Measurements from ENCODE around the gene ERP27. TPM values are rescaled to one million over a fixed set of nuclear protein-coding genes. Genes with fewer than 3 reads are reported as not detected.
A peak's percentile ranks its signal among the peaks of the same experiment; 100 is the strongest.

ERP27 gene
- total and polyA plus RNA-seq, 2 experiments from 2014 or later: 48.0 to 53.7 TPM

DNA sequence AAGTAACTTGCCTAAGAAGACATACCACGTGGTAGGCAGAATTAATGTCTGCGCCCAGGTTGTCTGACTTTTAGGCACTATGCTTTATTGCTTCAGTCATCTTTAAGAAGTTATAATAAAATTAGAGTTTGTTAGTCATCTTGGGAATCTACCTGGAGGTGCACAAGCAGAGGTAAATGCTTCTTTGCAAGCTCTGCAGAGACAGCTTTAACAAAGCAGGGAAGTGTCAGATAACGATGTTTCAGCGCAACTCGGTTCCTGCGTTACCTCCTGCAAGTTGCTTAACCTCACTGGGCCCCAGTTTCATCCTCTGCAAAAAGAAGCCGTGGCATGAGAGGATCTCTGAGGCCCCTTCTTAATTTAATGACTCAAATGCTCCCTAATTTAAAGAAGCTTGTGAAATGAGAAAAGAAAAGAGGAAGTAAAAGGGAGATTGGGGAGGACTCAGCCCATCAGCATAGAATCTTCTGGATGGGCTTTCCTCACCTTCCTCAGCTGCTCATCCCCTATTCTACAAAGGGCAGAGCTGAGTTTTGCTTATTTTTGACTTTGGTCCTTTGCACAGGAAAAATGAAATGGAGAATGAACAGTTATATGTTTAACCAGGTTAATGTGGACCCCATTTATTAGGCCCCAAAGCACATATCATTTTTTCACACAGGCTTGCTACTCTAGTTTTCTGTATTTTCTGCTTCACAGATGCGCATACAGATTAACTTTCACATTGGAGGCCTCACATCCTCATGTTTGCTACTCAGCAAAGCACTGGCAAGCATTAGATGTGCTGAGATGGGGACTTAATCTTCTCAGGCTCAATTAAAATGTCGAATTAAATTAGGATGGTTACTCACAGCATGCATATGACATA is 17.9 kb upstream of the ERP27 start:
- 80% methylated on average over 9 of the region's 9 CpGs for WGBS (ENCODE audit: low lambda C conversion rate, missing lambda C conversion rate)
- H3K79me2 ChIP-seq: no peaks in the 10 kb centered on the region
- no peaks in the 10 kb centered on the region for H3K9me3 ChIP-seq (ENCODE audit: low read depth)
- H3K9me2 ChIP-seq (replicated peaks; ENCODE audit: insufficient read depth): no peaks in the 10 kb centered on the region
- TF ChIP-seq EZH2phosphoT487 (IDR thresholded peaks at IDR 0.05; ENCODE audit: low read depth, severe bottlenecking, unreplicated experiment): no peak
- no peaks in the 10 kb centered on the region for H3K27me3 ChIP-seq
- no peak overlapping the region for H2AFZ ChIP-seq
- no peak overlapping the region for H3K4me3 ChIP-seq
- no peak overlapping the region for H3K27ac ChIP-seq
- H3K4me2 ChIP-seq: no peak overlapping the region
- peaks cover 3% of the 10 kb centered on the region for H3K4me1 ChIP-seq (ENCODE audit: insufficient read depth)
- no peaks in the 10 kb centered on the region for H3K36me3 ChIP-seq (replicated peaks; ENCODE audit: insufficient read depth, low read depth)
- DNase-seq (ENCODE audit: low spot score): no peak
- no peaks in the 10 kb centered on the region for H4K20me1 ChIP-seq (ENCODE audit: insufficient read depth, poor library complexity, severe bottlenecking)

DNA sequence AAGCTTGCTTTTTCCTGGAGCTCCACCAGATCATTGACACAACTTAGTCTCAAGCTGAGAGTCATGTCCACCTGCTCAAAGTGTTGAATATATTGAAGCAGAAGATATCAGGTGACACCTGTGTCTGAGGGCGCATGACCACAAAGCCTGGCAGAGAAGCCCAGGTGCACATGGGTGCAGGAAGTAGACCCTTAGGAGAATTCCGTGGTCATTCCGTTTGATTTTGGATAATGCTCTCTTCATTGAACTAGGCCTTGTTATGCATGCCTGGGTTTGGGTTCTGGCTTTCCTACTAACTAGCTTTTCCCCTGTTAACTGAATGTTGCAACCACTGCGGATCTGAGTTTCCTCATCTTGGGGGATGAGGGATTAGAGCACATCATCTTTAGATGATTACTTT is 15.9 kb upstream of the ERP27 start:
- no peaks in the 10 kb centered on the region for H3K36me3 ChIP-seq (replicated peaks; ENCODE audit: insufficient read depth, low read depth)
- H3K4me2 ChIP-seq: no peak overlapping the region
- no peaks in the 10 kb centered on the region for H3K9me2 ChIP-seq (replicated peaks; ENCODE audit: insufficient read depth)
- H4K20me1 ChIP-seq (ENCODE audit: insufficient read depth, poor library complexity, severe bottlenecking): no peaks in the 10 kb centered on the region
- DNase-seq (ENCODE audit: low spot score): no peak
- H2AFZ ChIP-seq: no peak overlapping the region
- TF ChIP-seq EZH2 (IDR thresholded peaks at IDR 0.05; ENCODE audit: borderline replicate concordance) (no peak), EZH2phosphoT487 (IDR thresholded peaks at IDR 0.05; ENCODE audit: low read depth, severe bottlenecking, unreplicated experiment) (no peak)
- TF ChIP-seq, protein P1, sequence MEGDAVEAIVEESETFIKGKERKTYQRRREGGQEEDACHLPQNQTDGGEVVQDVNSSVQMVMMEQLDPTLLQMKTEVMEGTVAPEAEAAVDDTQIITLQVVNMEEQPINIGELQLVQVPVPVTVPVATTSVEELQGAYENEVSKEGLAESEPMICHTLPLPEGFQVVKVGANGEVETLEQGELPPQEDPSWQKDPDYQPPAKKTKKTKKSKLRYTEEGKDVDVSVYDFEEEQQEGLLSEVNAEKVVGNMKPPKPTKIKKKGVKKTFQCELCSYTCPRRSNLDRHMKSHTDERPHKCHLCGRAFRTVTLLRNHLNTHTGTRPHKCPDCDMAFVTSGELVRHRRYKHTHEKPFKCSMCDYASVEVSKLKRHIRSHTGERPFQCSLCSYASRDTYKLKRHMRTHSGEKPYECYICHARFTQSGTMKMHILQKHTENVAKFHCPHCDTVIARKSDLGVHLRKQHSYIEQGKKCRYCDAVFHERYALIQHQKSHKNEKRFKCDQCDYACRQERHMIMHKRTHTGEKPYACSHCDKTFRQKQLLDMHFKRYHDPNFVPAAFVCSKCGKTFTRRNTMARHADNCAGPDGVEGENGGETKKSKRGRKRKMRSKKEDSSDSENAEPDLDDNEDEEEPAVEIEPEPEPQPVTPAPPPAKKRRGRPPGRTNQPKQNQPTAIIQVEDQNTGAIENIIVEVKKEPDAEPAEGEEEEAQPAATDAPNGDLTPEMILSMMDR (IDR thresholded peaks at IDR 0.05; ENCODE audit: poor library complexity): no peak
- peaks cover 16% of the 10 kb centered on the region for H3K4me1 ChIP-seq (ENCODE audit: insufficient read depth)
- WGBS (ENCODE audit: low lambda C conversion rate, missing lambda C conversion rate): 92% methylated on average over 4 of the region's 4 CpGs
- no peaks in the 10 kb centered on the region for H3K27me3 ChIP-seq
- H3K4me3 ChIP-seq: no peak overlapping the region
- H3K27ac ChIP-seq: no peak overlapping the region
- H3K9me3 ChIP-seq (ENCODE audit: low read depth): no peaks in the 10 kb centered on the region
- H3K79me2 ChIP-seq: no peaks in the 10 kb centered on the region

DNA sequence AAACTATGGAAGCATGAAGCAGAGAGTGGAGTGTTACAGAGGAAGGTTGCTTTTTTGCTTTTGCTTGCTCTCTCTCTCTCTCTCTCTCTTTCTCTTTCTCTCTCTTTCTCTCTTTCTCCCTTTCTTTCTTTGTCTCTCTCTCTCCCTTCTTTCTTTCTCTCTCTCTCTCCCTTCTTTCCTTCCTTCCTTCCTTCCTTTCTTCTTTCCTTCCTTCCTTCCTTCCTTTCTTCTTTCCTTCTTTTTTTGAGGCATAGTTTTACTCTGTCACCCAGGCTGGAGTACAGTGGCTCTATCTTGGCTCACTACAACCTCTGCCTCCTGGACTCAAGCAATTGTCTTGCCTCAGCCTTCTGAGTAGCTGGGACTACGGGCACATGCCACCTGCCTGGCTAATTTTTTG is 15.4 kb upstream of the ERP27 start:
- Histone ChIP-seq H3K4me1 (ENCODE audit: insufficient read depth) (peaks cover 21% of the 10 kb centered on the region), H2AFZ (no peak overlapping the region), H3K4me3 (no peak overlapping the region), H3K27me3 (no peaks in the 10 kb centered on the region), H3K9me3 (ENCODE audit: low read depth) (no peaks in the 10 kb centered on the region), H4K20me1 (ENCODE audit: insufficient read depth, poor library complexity, severe bottlenecking) (no peaks in the 10 kb centered on the region), H3K79me2 (no peaks in the 10 kb centered on the region), H3K27ac (no peak overlapping the region), H3K36me3 (replicated peaks; ENCODE audit: insufficient read depth, low read depth) (no peaks in the 10 kb centered on the region), H3K4me2 (no peak overlapping the region), H3K9me2 (replicated peaks; ENCODE audit: insufficient read depth) (no peaks in the 10 kb centered on the region)
- TF ChIP-seq EZH2phosphoT487 (IDR thresholded peaks at IDR 0.05; ENCODE audit: low read depth, severe bottlenecking, unreplicated experiment) (no peak), EZH2 (IDR thresholded peaks at IDR 0.05; ENCODE audit: borderline replicate concordance) (no peak)
- TF ChIP-seq, protein P1 (IDR thresholded peaks at IDR 0.05; ENCODE audit: poor library complexity): no peak
- no peak for DNase-seq (ENCODE audit: low spot score)
- 94% methylated on average over 1 of the region's 1 CpG for WGBS (ENCODE audit: low lambda C conversion rate, missing lambda C conversion rate)

DNA sequence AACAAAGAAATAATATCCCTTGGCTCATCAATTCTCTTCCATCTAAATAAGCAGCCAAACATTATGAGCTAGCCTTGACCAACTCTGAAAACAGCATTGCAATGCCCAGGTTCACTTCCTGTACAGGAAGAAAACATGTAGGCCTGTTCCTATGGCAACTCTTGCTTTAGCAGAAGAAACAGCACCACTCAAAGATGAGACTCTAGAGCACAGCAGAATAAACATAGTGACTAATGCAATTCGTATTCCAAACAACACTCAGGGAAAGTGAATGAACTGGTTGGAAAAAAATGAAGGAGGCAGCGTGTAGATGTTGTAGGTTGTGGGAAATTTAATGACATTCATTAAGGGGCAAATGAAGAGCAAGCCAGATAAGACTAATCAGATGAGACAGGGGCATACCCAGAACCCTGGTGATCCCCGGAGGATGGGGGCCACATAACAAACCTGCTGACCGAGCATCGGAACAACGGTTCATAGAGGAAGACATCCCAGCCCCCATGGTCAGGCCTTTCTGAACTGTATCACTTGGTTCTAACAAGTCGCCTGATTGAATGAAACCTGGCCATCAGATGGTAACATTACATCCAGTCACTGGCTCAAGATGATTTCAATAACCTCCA is 14.1 kb upstream of the ERP27 start:
- Histone ChIP-seq H3K9me2 (replicated peaks; ENCODE audit: insufficient read depth) (no peaks in the 10 kb centered on the region), H3K4me3 (no peak overlapping the region), H2AFZ (no peak overlapping the region), H3K9me3 (ENCODE audit: low read depth) (no peaks in the 10 kb centered on the region), H3K27ac (peak overlapping the region; percentile 68), H3K27me3 (no peaks in the 10 kb centered on the region), H4K20me1 (ENCODE audit: insufficient read depth, poor library complexity, severe bottlenecking) (no peaks in the 10 kb centered on the region), H3K36me3 (replicated peaks; ENCODE audit: insufficient read depth, low read depth) (no peaks in the 10 kb centered on the region), H3K79me2 (no peaks in the 10 kb centered on the region), H3K4me1 (ENCODE audit: insufficient read depth) (peaks cover 33% of the 10 kb centered on the region), H3K4me2 (no peak overlapping the region)
- TF ChIP-seq EZH2 (IDR thresholded peaks at IDR 0.05; ENCODE audit: borderline replicate concordance): no peak
- no peak for TF ChIP-seq EZH2phosphoT487 (IDR thresholded peaks at IDR 0.05; ENCODE audit: low read depth, severe bottlenecking, unreplicated experiment)
- TF ChIP-seq, protein P1 (IDR thresholded peaks at IDR 0.05; ENCODE audit: poor library complexity): no peak
- peak; percentile 79 for DNase-seq (ENCODE audit: low spot score)
- 72% methylated on average over 7 of the region's 7 CpGs for WGBS (ENCODE audit: low lambda C conversion rate, missing lambda C conversion rate)

Data from hepatocyte (in vitro differentiated cells).